H7 (cell line): ENCODE results near the gene ANKRD18B. TPM values are rescaled to one million over a fixed set of nuclear protein-coding genes. Genes with fewer than 3 reads are reported as not detected.
"Not testable (repeated sequence)": the region's sequence is repeated elsewhere in the genome, so short reads cannot be mapped to it uniquely, and the experiment has no call there.

ENCODE experiments used
- DNase-seq: peaks from one replicate; pipeline ENCODE4 v3.0.0; 2012
- H3K27me3 ChIP-seq: 2 replicates; pipeline ENCODE4 v1.6.0; 2011; ENCODE audit warnings: mild to moderate bottlenecking, low read length; ENCODE audit not compliant: control insufficient read depth, insufficient read depth
- H3K36me3 ChIP-seq: replicated peaks from 2 replicates; pipeline ENCODE4 v1.5.1; 2011; ENCODE audit warnings: low read length; ENCODE audit not compliant: control insufficient read depth, insufficient read depth
- H3K4me3 ChIP-seq: 2 replicates; pipeline ENCODE4 v1.5.1; 2011; ENCODE audit warnings: low read depth, mild to moderate bottlenecking, control low read depth, low read length, moderate library complexity; ENCODE audit not compliant: insufficient read depth
- total RNA-seq: library from RNA; depleted of rRNA; stranded (reverse); fragments of >200 nt; shearing (Covaris generic); gene quantifications from 2 replicates; pipeline ENCODE4 v1.2.3, GENCODE V29; 2014

The ANKRD18B gene
- total RNA-seq, 1 experiment from 2014 or later = 4.9 TPM

GRCh38 chr9:33516397-33516796 is 7.7 kb upstream of the ANKRD18B start:
- H3K27me3 ChIP-seq, H3K36me3 ChIP-seq, H3K4me3 ChIP-seq, DNase-seq: not testable (repeated sequence)

GRCh38 chr9:33517373-33517772 is 6.7 kb upstream of the ANKRD18B start:
- DNase-seq = peak; percentile 27
- no peak overlapping the region for H3K4me3 ChIP-seq

GRCh38 chr9:33517934-33518577 is 6.0 kb upstream of the ANKRD18B start:
- H3K27me3 ChIP-seq, DNase-seq, H3K36me3 ChIP-seq, H3K4me3 ChIP-seq: not testable (repeated sequence)

More at GRCh38 chr9:33517373-33517772, 6.7 kb upstream of the ANKRD18B start:
- Histone ChIP-seq H3K36me3 (no peaks in the 10 kb centered on the region), H3K27me3 (no peaks in the 10 kb centered on the region)

GRCh38 chr9:33521861-33522260 is 2.2 kb upstream of the ANKRD18B start:
- DNase-seq, H3K36me3 ChIP-seq, H3K4me3 ChIP-seq, H3K27me3 ChIP-seq: not testable (repeated sequence)

- no peaks in the 10 kb centered on the region for H3K36me3 ChIP-seq
- H3K27me3 ChIP-seq = peaks cover 6% of the 10 kb centered on the region
- H3K4me3 ChIP-seq = peak overlapping the region; percentile 71
- DNase-seq = peak; percentile 53
Measured at GRCh38 chr9:33524306-33524947, 376 bp downstream of the ANKRD18B start.

GRCh38 chr9:33528069-33528468 is 4.0 kb downstream of the ANKRD18B start:
- not testable (repeated sequence) for H3K4me3 ChIP-seq, H3K36me3 ChIP-seq, H3K27me3 ChIP-seq, DNase-seq

GRCh38 chr9:33533958-33534357 is 9.9 kb downstream of the ANKRD18B start:
- H3K36me3 ChIP-seq, H3K27me3 ChIP-seq, H3K4me3 ChIP-seq, DNase-seq: not testable (repeated sequence)

- Histone ChIP-seq H3K4me3 (no peak overlapping the region), H3K27me3 (no peaks in the 10 kb centered on the region), H3K36me3 (no peaks in the 10 kb centered on the region)
- no peak for DNase-seq
Measured at GRCh38 chr9:33535541-33535940, 11.5 kb downstream of the ANKRD18B start.

GRCh38 chr9:33543463-33543862 is 19.4 kb downstream of the ANKRD18B start:
- not testable (repeated sequence) for H3K27me3 ChIP-seq, H3K4me3 ChIP-seq, DNase-seq, H3K36me3 ChIP-seq

GRCh38 chr9:33545715-33546114 is 21.7 kb downstream of the ANKRD18B start:
- not testable (repeated sequence) for H3K36me3 ChIP-seq, DNase-seq, H3K4me3 ChIP-seq, H3K27me3 ChIP-seq

GRCh38 chr9:33548816-33549215 is 24.8 kb downstream of the ANKRD18B start:
- not testable (repeated sequence) for DNase-seq, H3K36me3 ChIP-seq, H3K4me3 ChIP-seq, H3K27me3 ChIP-seq

GRCh38 chr9:33549418-33549817 is 25.4 kb downstream of the ANKRD18B start:
- DNase-seq, H3K4me3 ChIP-seq, H3K36me3 ChIP-seq, H3K27me3 ChIP-seq: not testable (repeated sequence)

- H3K27me3 ChIP-seq, DNase-seq, H3K4me3 ChIP-seq, H3K36me3 ChIP-seq: not testable (repeated sequence)
Measured at GRCh38 chr9:33551183-33551582, 27.1 kb downstream of the ANKRD18B start.

- H3K4me3 ChIP-seq, H3K27me3 ChIP-seq, H3K36me3 ChIP-seq, DNase-seq: not testable (repeated sequence)
Measured at GRCh38 chr9:33552315-33552725, 28.3 kb downstream of the ANKRD18B start.

GRCh38 chr9:33560217-33560616 is 36.2 kb downstream of the ANKRD18B start:
- not testable (repeated sequence) for H3K27me3 ChIP-seq, DNase-seq, H3K4me3 ChIP-seq, H3K36me3 ChIP-seq
